NCI-H2081 treated with DMSO at 0.1 percent for 48 hours (cell line): ENCODE data around the gene NEURL3.
"Not testable (repeated sequence)": the region's sequence is repeated elsewhere in the genome, so short reads cannot be mapped to it uniquely, and the experiment has no call there.

Source experiments
- DNase-seq: peaks from one replicate; lab custom pipeline; 2025; lab: John Stamatoyannopoulos, UW

The NEURL3 gene

DNA sequence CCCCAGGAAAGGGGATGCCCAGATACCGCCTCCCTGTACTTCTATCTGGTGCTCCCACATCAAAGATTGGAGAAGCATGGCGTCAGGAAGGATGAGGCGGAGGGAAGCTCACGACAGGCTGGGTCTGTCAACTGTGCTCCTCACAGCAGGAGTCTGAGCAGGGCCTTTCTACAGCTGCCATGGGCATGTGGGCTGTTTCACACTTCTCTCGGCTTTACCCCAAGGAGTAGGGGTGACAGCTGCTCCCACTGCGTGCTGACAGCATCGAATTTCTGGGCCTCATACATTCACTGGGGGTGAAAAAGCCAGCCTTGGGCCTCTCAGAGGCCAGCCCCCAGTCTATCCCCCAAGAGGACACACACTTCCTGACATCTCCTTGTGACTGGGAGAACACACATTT, 21.1 kb downstream of the NEURL3 start:
- DNase-seq = no peak

DNA sequence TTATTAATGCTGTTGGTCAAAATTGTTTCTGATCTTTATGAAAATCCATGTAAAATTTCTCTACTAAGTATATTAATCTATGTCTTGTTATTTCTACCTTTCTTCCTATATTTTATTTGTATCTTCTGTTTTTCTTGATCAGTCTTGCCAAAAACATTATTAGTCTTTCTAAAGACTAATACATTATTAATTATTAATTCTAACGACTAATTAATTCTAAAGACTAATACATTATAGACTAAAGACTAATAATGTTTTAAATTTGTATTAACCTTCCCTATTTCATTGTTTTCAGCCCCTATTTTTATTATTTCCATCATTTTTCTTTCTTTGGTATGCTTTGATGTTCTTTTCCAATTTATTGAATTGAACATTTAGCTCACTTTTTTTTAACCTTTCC, 27.7 kb downstream of the NEURL3 start:
- no peak for DNase-seq

DNA sequence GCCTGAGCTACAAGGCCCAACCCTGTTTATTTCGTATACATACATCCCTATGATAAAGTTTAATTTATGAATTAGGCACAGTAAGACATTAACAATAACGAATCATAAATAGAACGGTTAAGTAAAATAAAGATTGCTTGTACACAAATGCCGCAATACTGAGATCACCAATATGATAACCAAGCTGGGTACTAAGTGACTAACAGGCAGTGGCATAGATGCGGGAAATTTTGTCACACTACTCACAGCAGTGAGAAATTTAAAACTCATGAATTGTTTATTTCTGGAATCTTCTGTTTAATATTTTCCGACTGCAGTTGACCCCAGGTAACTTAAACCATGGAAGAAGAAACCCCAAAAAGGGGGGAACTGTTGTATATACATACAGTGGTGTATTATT, 33.4 kb downstream of the NEURL3 start:
- DNase-seq = no peak

DNA sequence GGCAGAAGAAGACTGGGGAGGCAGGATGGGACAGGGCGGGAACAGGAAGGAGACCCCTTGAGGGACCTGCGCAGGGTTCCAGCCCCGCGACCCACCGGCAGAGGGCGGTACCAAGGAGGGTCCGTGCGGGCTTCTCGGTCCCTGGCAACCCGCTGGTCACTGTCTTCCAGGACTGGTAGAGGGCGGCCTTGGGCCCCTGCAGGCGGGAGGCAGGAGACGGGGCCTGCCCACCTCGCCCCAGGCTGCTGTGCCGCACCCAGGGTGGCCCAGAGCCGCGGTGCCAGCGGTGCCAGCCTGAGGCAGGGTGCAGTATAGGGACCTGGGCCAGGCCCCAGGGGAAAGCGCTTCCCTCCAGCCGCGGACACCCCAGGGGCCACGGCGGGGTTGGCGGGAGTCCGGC, 34.5 kb downstream of the NEURL3 start:
- no peak for DNase-seq

DNA sequence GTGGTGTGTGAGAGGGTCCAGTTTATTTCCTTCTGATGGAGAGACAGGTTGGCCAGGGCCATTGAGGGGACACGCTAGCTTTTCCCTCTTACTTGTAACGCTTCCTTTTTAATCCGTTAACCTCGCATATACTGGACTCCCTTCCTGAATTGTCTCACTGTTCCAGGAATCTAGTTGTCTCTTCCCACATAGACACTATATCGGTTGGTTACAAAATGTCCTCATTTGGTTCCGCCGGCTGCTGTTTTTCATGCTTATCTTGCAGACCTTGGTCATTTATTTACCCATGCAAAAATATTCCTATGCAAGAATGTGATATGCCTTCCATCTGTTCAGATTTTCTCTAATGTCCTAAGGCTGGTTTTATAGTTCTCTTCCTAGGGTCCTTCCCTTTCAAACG, 35.0 kb downstream of the NEURL3 start:
- no peak for DNase-seq

DNA sequence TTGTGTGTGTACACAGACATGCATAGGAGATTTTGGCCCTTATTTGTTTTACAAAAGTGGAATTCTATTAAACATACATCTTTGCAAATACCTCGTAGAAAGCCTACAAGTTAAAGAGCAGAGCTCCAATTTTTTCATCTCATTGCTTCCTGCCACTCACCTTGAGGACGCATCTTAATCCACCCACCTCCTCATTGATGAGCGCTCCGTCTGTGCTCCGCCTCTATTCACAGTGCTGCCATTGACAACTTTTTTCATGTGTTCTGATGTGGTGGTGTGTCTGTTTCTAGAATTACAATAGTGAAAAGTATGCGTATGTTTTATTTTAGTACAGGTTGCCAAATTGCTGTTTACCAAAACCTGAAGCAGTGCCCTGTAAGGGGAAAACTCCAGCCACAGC, 36.3 kb downstream of the NEURL3 start:
- DNase-seq = no peak

DNA sequence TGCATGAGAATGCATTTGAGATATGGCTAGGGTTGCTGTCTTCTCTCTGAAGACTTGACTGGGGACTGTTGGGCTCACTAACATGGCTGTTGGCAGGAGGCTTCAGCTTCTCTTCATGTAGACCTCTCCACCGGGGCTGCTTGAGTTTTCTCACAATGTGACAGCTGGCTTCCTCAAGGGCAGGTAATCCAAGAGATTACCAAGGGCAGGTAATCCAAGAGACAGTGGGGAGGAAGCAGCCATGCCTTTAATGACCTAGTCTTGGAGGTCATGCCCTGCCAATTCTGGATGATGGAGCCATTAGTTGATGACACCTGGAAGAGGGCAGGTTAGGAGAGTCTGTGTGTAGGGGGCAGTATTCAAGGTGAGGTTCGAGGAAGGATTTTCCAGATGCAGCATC, 40.5 kb downstream of the NEURL3 start:
- DNase-seq = no peak

DNA sequence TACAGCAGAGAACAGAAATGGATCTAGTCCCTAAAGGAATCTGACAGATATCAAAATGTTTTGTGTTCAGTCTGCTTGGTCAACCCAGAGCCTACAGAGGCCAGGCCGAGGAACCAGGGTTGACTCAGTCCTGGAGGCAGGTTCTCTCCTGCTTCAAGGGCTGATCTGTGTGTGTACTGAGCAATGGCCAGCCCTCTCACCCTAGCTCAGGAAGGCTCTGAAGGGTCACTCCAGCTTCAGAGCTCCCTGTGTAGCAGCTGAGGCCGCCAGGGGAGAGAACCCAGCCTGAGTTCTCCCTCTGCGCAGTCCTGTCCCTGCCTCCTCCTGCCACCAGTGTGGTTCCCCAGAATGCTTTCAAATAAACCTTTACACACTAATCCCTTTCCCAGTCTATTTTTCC, 41.1 kb downstream of the NEURL3 start:
- DNase-seq = no peak

DNA sequence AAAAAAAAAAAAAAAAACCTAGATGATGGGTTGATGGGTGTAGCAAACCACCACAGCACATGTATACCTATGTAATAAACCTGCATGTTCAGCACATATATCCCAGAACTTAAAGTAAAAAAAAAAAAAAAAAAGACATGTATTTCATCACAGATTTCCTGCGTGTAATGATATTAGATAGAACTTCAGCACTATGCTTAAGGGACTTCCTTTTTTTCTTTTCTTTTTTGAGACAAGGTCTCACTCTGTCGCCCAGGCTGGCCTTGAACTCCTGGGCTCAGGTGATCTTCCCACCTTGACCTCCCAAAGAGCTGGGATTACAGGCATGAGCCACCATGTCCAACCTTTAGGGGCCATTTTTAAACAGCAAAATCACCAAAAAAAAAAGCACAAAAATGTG, 42.0 kb downstream of the NEURL3 start:
- DNase-seq = no peak

DNA sequence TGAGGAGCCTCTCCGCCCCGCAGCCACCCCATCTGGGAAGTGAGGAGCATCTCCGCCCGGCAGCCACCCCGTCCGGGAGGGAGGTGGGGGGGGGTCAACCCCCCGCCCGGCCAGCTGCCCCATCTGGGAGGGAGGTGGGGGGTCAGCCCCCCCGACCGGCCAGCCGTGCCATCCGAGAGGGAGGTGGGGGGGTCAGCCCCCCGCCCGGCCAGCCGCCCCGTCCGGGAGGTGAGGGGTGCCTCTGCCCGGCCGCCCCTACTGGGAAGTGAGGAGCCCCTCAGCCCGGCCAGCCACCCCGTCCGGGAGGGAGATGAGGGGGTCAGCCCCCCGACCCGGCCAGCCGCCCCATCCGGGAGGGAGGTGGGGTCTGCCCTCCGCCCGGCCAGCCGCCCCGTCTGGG, 43.5 kb downstream of the NEURL3 start:
- DNase-seq = not testable (repeated sequence)

DNA sequence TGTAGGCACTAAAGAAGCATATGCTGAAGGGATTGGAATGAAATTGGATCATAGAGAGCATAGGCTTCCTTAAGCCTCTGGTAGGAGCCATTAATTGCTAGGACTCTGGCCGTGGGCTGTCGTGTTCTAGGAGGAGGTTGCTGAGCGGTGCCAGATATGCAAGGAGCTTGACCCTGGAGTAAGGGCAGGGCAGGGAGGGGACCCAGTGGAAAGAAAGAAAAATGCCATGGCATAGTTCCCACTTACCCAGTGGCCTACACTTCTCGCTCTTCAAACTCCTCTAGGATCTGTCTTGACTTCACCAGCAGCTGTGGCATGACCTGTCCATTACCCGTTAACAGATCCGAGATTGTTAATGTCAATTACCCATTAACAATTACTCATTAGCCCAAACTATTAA, 53.1 kb downstream of the NEURL3 start:
- no peak for DNase-seq

DNA sequence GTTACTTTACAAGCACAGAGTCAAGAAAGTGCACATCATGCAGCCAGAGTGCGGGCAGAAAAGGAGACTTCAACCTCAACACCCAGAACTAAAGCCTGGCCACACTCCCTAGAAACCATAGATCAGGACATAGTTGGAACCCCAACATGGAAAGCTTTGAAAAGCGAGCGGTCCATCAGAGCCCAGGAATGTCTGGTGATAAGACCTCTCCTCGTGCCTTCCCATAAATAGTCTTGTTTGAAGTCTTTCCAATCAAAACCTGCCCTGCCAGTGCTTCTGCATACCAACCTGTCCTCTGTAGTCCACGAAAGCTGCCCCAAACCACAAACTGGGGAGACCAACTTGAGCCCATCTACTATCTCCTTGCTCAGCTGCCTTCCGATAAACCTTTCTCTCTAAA, 55.5 kb downstream of the NEURL3 start:
- no peak for DNase-seq

DNA sequence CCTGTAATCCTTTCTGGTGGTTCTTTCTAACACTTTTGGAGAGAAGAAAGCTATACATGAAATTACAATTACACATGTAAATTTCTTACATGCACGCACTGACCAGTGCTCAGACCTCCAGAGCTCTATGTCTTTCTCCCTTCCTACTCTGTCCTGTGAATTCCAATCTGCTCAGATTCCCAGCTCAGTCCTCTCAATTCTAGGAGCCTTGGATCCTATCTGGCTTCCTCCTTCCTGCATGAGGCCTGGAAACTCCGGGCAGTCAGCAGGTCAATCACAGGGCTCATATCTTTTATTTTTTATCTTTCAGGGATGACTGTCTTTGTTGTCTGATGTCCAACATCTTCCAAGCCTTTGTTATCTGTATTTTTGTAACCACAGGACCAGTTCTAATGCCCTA, 56.0 kb downstream of the NEURL3 start:
- no peak for DNase-seq

DNA sequence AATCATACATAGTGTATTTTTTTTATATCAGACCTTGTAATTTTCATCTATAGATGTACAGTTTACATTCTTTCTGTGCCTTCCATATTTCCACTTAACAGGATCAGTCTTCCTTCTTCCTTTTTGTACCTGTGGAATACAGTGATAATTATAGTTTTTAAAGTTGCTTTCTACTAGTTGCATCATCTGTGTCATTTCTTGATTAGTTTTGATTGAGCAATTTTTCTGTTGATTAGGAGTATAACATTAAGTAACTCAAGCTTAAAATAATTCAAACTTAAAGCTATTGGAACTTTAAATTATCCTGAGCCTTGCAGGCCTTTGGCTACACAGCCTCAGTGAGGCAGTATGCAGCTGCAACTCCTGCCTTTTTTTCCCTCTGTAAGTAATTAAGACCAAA, 57.4 kb downstream of the NEURL3 start:
- DNase-seq = no peak
